SK-N-SH (cell line): ENCODE results near the gene USE1. TPM values are rescaled to one million over a fixed set of nuclear protein-coding genes. Genes with fewer than 3 reads are reported as not detected.

Experiments used
- CTCF ChIA-PET: fragments of 300-600, 350-600 bp; formaldehyde crosslinking; extraction: SDS; loops from one replicate; lab custom pipeline; 2021; lab: Yijun Ruan, JAX
- POLR2A ChIA-PET: fragments of 350-600 bp; sonication (Branson Sonifier 250); formaldehyde crosslinking; extraction: SDS; loops from one replicate; lab custom pipeline; 2020; ENCODE audit warnings: antibody characterized with exemption, inconsistent platforms; lab: Yijun Ruan, JAX
- DNase-seq: peaks from one replicate; pipeline ENCODE4 v3.0.0; 2012
- H2AFZ ChIP-seq: fragments of 200-600 bp; sonication (generic); 2 replicates; pipeline ENCODE4 v1.8.1; 2016; ENCODE audit warnings: antibody characterized with exemption, mild to moderate bottlenecking, low read depth
- H3F3A ChIP-seq: fragments of 200-600 bp; sonication (generic); replicated peaks from 2 replicates; pipeline ENCODE3; 2016; ENCODE audit warnings: antibody characterized with exemption, mild to moderate bottlenecking; ENCODE audit not compliant: insufficient read depth
- H3K27ac ChIP-seq, 2 experiments: fragments of 200-500 bp in 1 of 2; fragments of 200-600 bp in 1 of 2; sonication (Bioruptor generic) in 1 of 2; sonication (generic), shearing (Covaris generic) in 1 of 2; 2 replicates each; pipeline versions ENCODE4 v1.5.1 to v1.6.1; 2014 to 2016; ENCODE audit warnings: low read depth in 2 of 2, inconsistent platforms in 1 of 2, low read length in 1 of 2, mild to moderate bottlenecking in 1 of 2, mixed read lengths in 1 of 2
- H3K27me3 ChIP-seq: fragments of 200-600 bp; sonication (generic), shearing (Covaris generic); 2 replicates; pipeline ENCODE4 v1.6.1; 2016; ENCODE audit warnings: mixed run types; ENCODE audit not compliant: insufficient read depth
- H3K36me3 ChIP-seq, 2 experiments: fragments of 200-500 bp in 1 of 2; fragments of 200-600 bp in 1 of 2; sonication (Bioruptor generic) in 1 of 2; sonication (generic) in 1 of 2; replicated peaks in 1 of 2; 2 replicates each; pipeline versions ENCODE3 to v1.5.1; 2014 to 2016; ENCODE audit warnings: low read length in 1 of 2, mild to moderate bottlenecking in 1 of 2; ENCODE audit not compliant: insufficient read depth in 2 of 2, control insufficient read depth in 1 of 2
- H3K4me1 ChIP-seq, 2 experiments: fragments of 200-500 bp in 1 of 2; fragments of 200-600 bp in 1 of 2; sonication (Bioruptor generic) in 1 of 2; sonication (generic), shearing (Covaris generic) in 1 of 2; 2 replicates each; pipeline versions ENCODE4 v1.5.1 to v1.6.1; 2014 to 2016; ENCODE audit warnings: low read depth in 1 of 2, low read length in 1 of 2, mixed run types in 1 of 2; ENCODE audit not compliant: insufficient read depth in 2 of 2, control insufficient read depth in 1 of 2
- H3K4me2 ChIP-seq: fragments of 200-600 bp; sonication (generic), shearing (Covaris generic); 2 replicates; pipeline ENCODE4 v1.6.1; 2017; ENCODE audit warnings: mixed run types
- H3K4me3 ChIP-seq, 2 experiments: fragments of 200-500 bp in 1 of 2; fragments of 200-600 bp in 1 of 2; sonication (Bioruptor generic) in 1 of 2; sonication (generic), shearing (Covaris generic) in 1 of 2; 2 replicates each; pipeline versions ENCODE4 v1.5.1 to v1.8.1; 2014 to 2016; ENCODE audit warnings: low read depth in 2 of 2, inconsistent platforms in 1 of 2, low read length in 1 of 2, mild to moderate bottlenecking in 1 of 2, mixed read lengths in 1 of 2, moderate library complexity in 1 of 2
- H3K79me2 ChIP-seq: fragments of 200-600 bp; sonication (generic); 2 replicates; pipeline ENCODE4 v1.8.1; 2017; ENCODE audit warnings: mild to moderate bottlenecking; ENCODE audit not compliant: insufficient read depth
- H3K9ac ChIP-seq: fragments of 200-600 bp; sonication (generic); 2 replicates; pipeline ENCODE4 v1.6.1; 2017; ENCODE audit warnings: mixed run types
- H3K9me2 ChIP-seq: fragments of 200-600 bp; sonication (generic); 2 replicates; pipeline ENCODE4 v1.6.1; 2017; ENCODE audit warnings: mixed run types
- H3K9me3 ChIP-seq: fragments of 200-600 bp; sonication (generic); 2 replicates; pipeline ENCODE4 v1.6.1; 2017; ENCODE audit warnings: mixed run types, mild to moderate bottlenecking, moderate library complexity
- H4K20me1 ChIP-seq: fragments of 200-600 bp; sonication (generic); 2 replicates; pipeline ENCODE4 v1.6.1; 2017; ENCODE audit warnings: mild to moderate bottlenecking, mixed run types; ENCODE audit not compliant: insufficient read depth
- CHD2 ChIP-seq: fragments of 150-350 bp; IDR thresholded peaks from 2 replicates; pipeline ENCODE4 v1.6.1; 2018; ENCODE audit warnings: low read length; ENCODE audit not compliant: partially characterized antibody
- EZH2phosphoT487 ChIP-seq: fragments of 200-600 bp; sonication (generic); IDR thresholded peaks from 2 replicates; pipeline ENCODE4 v1.6.1; 2017; ENCODE audit warnings: low read depth, mixed run types, mild to moderate bottlenecking, antibody characterized with exemption, moderate library complexity, borderline replicate concordance
- FOSL2 ChIP-seq: IDR thresholded peaks from 2 replicates; pipeline ENCODE4 v1.4.0; 2012; ENCODE audit warnings: low read depth, mild to moderate bottlenecking, moderate library complexity, borderline replicate concordance
- FOXJ3 ChIP-seq: sonication (generic); formaldehyde crosslinking; IDR thresholded peaks from 2 replicates; pipeline ENCODE4 v1.5.1; 2020; ENCODE audit warnings: mild to moderate bottlenecking, missing genetic modification reagents
- GATA2 ChIP-seq: sonication (generic); formaldehyde crosslinking; IDR thresholded peaks from 2 replicates; pipeline ENCODE4 v1.5.0; 2020; ENCODE audit warnings: mild to moderate bottlenecking, missing genetic modification reagents
- IRF3 ChIP-seq: fragments of 150-350 bp; IDR thresholded peaks from 2 replicates; pipeline ENCODE4 v1.6.1; 2016; ENCODE audit warnings: mild to moderate bottlenecking, low read depth, low read length
- JUND ChIP-seq: IDR thresholded peaks from 2 replicates; pipeline ENCODE4 v1.4.0; 2012
- MEF2A ChIP-seq: IDR thresholded peaks from 2 replicates; pipeline ENCODE4 v1.4.0; 2012; ENCODE audit warnings: low read depth, borderline replicate concordance
- MXI1 ChIP-seq: IDR thresholded peaks from 2 replicates; pipeline ENCODE4 v1.6.1; 2012; ENCODE audit warnings: mild to moderate bottlenecking, low read depth, low read length, improper control_type of control experiment
- NRF1 ChIP-seq: IDR thresholded peaks from 2 replicates; pipeline ENCODE4 v1.6.1; 2012; ENCODE audit warnings: low read depth, mild to moderate bottlenecking, low read length
- PBX3 ChIP-seq: IDR thresholded peaks from 2 replicates; pipeline ENCODE4; 2012
- RCOR1 ChIP-seq: fragments of 150-350 bp; IDR thresholded peaks from 2 replicates; pipeline ENCODE4 v1.6.1; 2017; ENCODE audit warnings: antibody characterized with exemption, low read length
- RFX5 ChIP-seq: IDR thresholded peaks from 2 replicates; pipeline ENCODE4 v1.6.1; 2012; ENCODE audit warnings: mild to moderate bottlenecking, improper control_type of control experiment, low read length
- SIN3A ChIP-seq: IDR thresholded peaks from 2 replicates; pipeline ENCODE4 v1.6.1; 2012; ENCODE audit warnings: low read depth, mild to moderate bottlenecking, low read length, moderate library complexity, borderline replicate concordance
- SMC3 ChIP-seq: IDR thresholded peaks from 2 replicates; pipeline ENCODE4 v1.6.1; 2012; ENCODE audit warnings: low read depth, low read length, improper control_type of control experiment
- TAF1 ChIP-seq: IDR thresholded peaks from 2 replicates; pipeline ENCODE4 v1.6.1; 2012; ENCODE audit warnings: low read depth, mild to moderate bottlenecking, low read length, moderate library complexity, borderline replicate concordance
- TCF12 ChIP-seq: IDR thresholded peaks from 2 replicates; pipeline ENCODE4 v1.4.0; 2012
- USF1 ChIP-seq: IDR thresholded peaks from 2 replicates; pipeline ENCODE4 v1.4.0; 2012; ENCODE audit warnings: low read depth, borderline replicate concordance
- YY1 ChIP-seq: IDR thresholded peaks from 2 replicates; pipeline ENCODE4 v1.4.0; 2012; ENCODE audit warnings: low read depth, mild to moderate bottlenecking
- WGBS: methylation state at CpG from one replicate; pipeline ENCODE4 v1.1.6; 2017; ENCODE audit warnings: low lambda C conversion rate; 5-methylcytosine and 5-hydroxymethylcytosine counted together
- polyA plus RNA-seq, 3 experiments: library from polyadenylated mRNA; depleted of rRNA; stranded (reverse); fragments of >200 nt; gene quantifications; 2 replicates each; pipeline ENCODE4 v1.2.3, GENCODE V29; 2012

USE1 gene
- polyA plus RNA-seq, 1 of the 3 experiments (the other 2 are of a cell fraction) = 81.8 TPM

- Histone ChIP-seq H3K9me2 (no peaks in the 10 kb centered on the region), H3K9me3 (no peaks in the 10 kb centered on the region), H3K4me1 (no peaks in the 10 kb centered on the region), H4K20me1 (no peaks in the 10 kb centered on the region), H3K4me2 (no peak overlapping the region), H3K79me2 (no peaks in the 10 kb centered on the region), H3K27me3 (no peaks in the 10 kb centered on the region), H3K4me3 (no peak overlapping the region), H2AFZ (no peak overlapping the region), H3K9ac (no peak overlapping the region), H3F3A (no peaks in the 10 kb centered on the region), H3K36me3 (peaks cover 24 to 42% of the 10 kb centered on the region in 2 experiments), H3K27ac (no peak overlapping the region)
- TF ChIP-seq TAF1 = no peak
- TF ChIP-seq SMC3 = no peak
- no peak for TF ChIP-seq SIN3A
- no peak for TF ChIP-seq NRF1
- no peak for TF ChIP-seq MXI1
- TF ChIP-seq RFX5 = no peak
- no peak for TF ChIP-seq FOXJ3
- no peak for TF ChIP-seq PBX3
- no peak for TF ChIP-seq TCF12
- TF ChIP-seq USF1 = no peak
- TF ChIP-seq JUND = no peak
- no peak for TF ChIP-seq RCOR1
- TF ChIP-seq IRF3 = no peak
- no peak for TF ChIP-seq GATA2 (CRISPR knock-in tag)
- TF ChIP-seq CHD2 = no peak
- no peak for TF ChIP-seq MEF2A
- no peak for TF ChIP-seq EZH2phosphoT487
- TF ChIP-seq YY1 = no peak
- no peak for TF ChIP-seq FOSL2
- ChIA-PET POLR2A (no interaction called here), CTCF (interaction anchor here (0.9 kb wide), 1 partner anchor 98 kb away, joined by 3 read pairs; no protein-coding TSS in a partner anchor)
- 99% methylated on average over 11 of the region's 11 CpGs for WGBS
- no peak for DNase-seq
Measured at GRCh38 chr19:17183858-17184321, 31.3 kb upstream of the USE1 start.
